MCF 10A (cell line): ENCODE data around the gene DYNC1LI1. TPM values are rescaled to one million over a fixed set of nuclear protein-coding genes. Genes with fewer than 3 reads are reported as not detected.
A peak's percentile ranks its signal among the peaks of the same experiment; 100 is the strongest.

Experiments
- BruUV-seq: library from RNA; stranded (reverse); fragments of 400-500 nt; replicated peaks from 2 replicates; lab custom pipeline; 2021; lab: Mats Ljungman, UMichigan
- CTCF ChIA-PET: fragments of 300-600 bp; sonication (Branson Sonifier 250); formaldehyde crosslinking; extraction: SDS; loops from one replicate; lab custom pipeline; 2021; ENCODE audit warnings: antibody characterized with exemption, inconsistent platforms; lab: Yijun Ruan, JAX
- POLR2A ChIA-PET: fragments of 300-600, 350-650 bp; sonication (Branson Sonifier 250); formaldehyde crosslinking; extraction: SDS; loops from one replicate; lab custom pipeline; 2020; ENCODE audit warnings: antibody characterized with exemption, inconsistent platforms; lab: Yijun Ruan, JAX
- DNase-seq: peaks from one replicate; pipeline ENCODE4 v3.0.0-alpha.2; 2018; ENCODE audit not compliant: unreplicated experiment
- H3K27ac Mint-ChIP-seq: one replicate; pipeline ENCODE4 v1.8.0; 2022; ENCODE audit warnings: mild to moderate bottlenecking, low read depth, mixed read lengths; ENCODE audit not compliant: unreplicated experiment
- H3K27me3 Mint-ChIP-seq: one replicate; pipeline ENCODE4 v1.8.0; 2022; ENCODE audit warnings: mixed read lengths; ENCODE audit not compliant: insufficient read depth, unreplicated experiment
- H3K36me3 Mint-ChIP-seq: one replicate; pipeline ENCODE4 v1.8.0; 2022; ENCODE audit warnings: mild to moderate bottlenecking, moderate library complexity, mixed read lengths; ENCODE audit not compliant: insufficient read depth, unreplicated experiment
- H3K4me1 Mint-ChIP-seq: one replicate; pipeline ENCODE4 v1.8.0; 2022; ENCODE audit warnings: mixed read lengths; ENCODE audit not compliant: insufficient read depth, unreplicated experiment
- H3K4me3 Mint-ChIP-seq: one replicate; pipeline ENCODE4 v1.8.0; 2022; ENCODE audit warnings: mild to moderate bottlenecking, moderate library complexity, mixed read lengths; ENCODE audit not compliant: unreplicated experiment
- H3K9me3 Mint-ChIP-seq: one replicate; pipeline ENCODE4 v1.8.0; 2022; ENCODE audit warnings: mixed read lengths; ENCODE audit not compliant: unreplicated experiment
- CTCF ChIP-seq: fragments of 200-600 bp; IDR thresholded peaks from one replicate; pipeline ENCODE4 v1.8.0; 2022; ENCODE audit warnings: antibody characterized with exemption, mild to moderate bottlenecking; ENCODE audit not compliant: unreplicated experiment
- intact Hi-C: fragments of 100-400 bp; cut with micrococcal nuclease; formaldehyde crosslinking; loops from 2 replicates; pipeline ENCODE4 v1.14.1; 2022
- total RNA-seq: library from RNA; stranded (reverse); gene quantifications from 2 replicates; pipeline ENCODE4 v1.2.3, GENCODE V29; 2022

DYNC1LI1 gene
- total RNA-seq, 1 experiment from 2014 or later = 47.6 TPM

GRCh38 chr3:32502946-32503286 lies 67.7 kb downstream of the DYNC1LI1 start:
- BruUV-seq = no TSS peak
- peak overlapping the region; percentile 67 for H3K27ac Mint-ChIP-seq
- no peaks in the 10 kb centered on the region for H3K9me3 Mint-ChIP-seq
- ChIA-PET POLR2A (interaction anchor here (0.6 to 3.0 kb wide), 6 partner anchors 20 to 182 kb away, joined by 3 to 17 read pairs (median 4); partner anchors contain the start of gene CNOT10), CTCF (interaction anchor here (0.6 to 1.2 kb wide), 2 partner anchors 35 to 132 kb away, joined by 3 to 4 read pairs; no protein-coding TSS in a partner anchor)
- H3K36me3 Mint-ChIP-seq = peaks cover 4% of the 10 kb centered on the region
- H3K27me3 Mint-ChIP-seq = no peaks in the 10 kb centered on the region
- no peak for DNase-seq
- no peak for TF ChIP-seq CTCF
- H3K4me3 Mint-ChIP-seq = peak overlapping the region; percentile 95
- intact Hi-C loops = loop anchor here (2.0 kb wide), 1 partner anchor 128 kb away; no protein-coding TSS in a partner anchor
- peaks cover 14% of the 10 kb centered on the region for H3K4me1 Mint-ChIP-seq

GRCh38 chr3:32502118-32502945 lies 68.3 kb downstream of the DYNC1LI1 start, which contains the start of gene CMTM6:
Gene CMTM6 (minus strand): TSS chr3:32502852. CDS start chr3:32502745, 107 bp downstream.
- peaks cover 4% of the 10 kb centered on the region for H3K36me3 Mint-ChIP-seq
- H3K4me1 Mint-ChIP-seq = peaks cover 14% of the 10 kb centered on the region
- H3K4me3 Mint-ChIP-seq = peak within 1 kb of the TSS; percentile 95
- ChIA-PET CTCF (interaction anchor here (0.6 to 1.6 kb wide), 4 partner anchors 8 to 164 kb away, joined by 3 to 6 read pairs (median 4); no protein-coding TSS in a partner anchor), POLR2A (interaction anchor here (0.6 to 3.0 kb wide), 11 partner anchors 19 to 938 kb away, joined by 3 to 17 read pairs (median 3); partner anchors contain the start of genes CNOT10 and DYNC1LI1)
- no TSS peak for BruUV-seq
- no peak for TF ChIP-seq CTCF
- no peaks in the 10 kb centered on the region for H3K9me3 Mint-ChIP-seq
- H3K27ac Mint-ChIP-seq = peak within 1 kb of the TSS; percentile 67
- peak; percentile 82 for DNase-seq
- intact Hi-C loops = loop anchor here (2.0 kb wide), 1 partner anchor 128 kb away; no protein-coding TSS in a partner anchor
- no peaks in the 10 kb centered on the region for H3K27me3 Mint-ChIP-seq

- H3K4me1 Mint-ChIP-seq = peaks cover 16% of the 10 kb centered on the region
- POLR2A ChIA-PET = interaction anchor here (0.7 to 3.0 kb wide), 11 partner anchors 9 to 939 kb away, joined by 3 to 17 read pairs (median 3); partner anchors contain the start of genes CNOT10 and DYNC1LI1
Measured at GRCh38 chr3:32501783-32502117, 68.9 kb downstream of the DYNC1LI1 start.

More at GRCh38 chr3:32501783-32502117, 68.9 kb downstream of the DYNC1LI1 start:
- no TSS peak for BruUV-seq
- CTCF ChIA-PET = interaction anchor here (0.6 to 1.6 kb wide), 4 partner anchors 9 to 206 kb away, joined by 3 to 6 read pairs (median 4); no protein-coding TSS in a partner anchor
- no peak for DNase-seq
- H3K4me3 Mint-ChIP-seq = peak overlapping the region; percentile 95
- H3K9me3 Mint-ChIP-seq = no peaks in the 10 kb centered on the region
- peaks cover 4% of the 10 kb centered on the region for H3K36me3 Mint-ChIP-seq
- TF ChIP-seq CTCF = no peak
- H3K27me3 Mint-ChIP-seq = no peaks in the 10 kb centered on the region
- intact Hi-C loops = loop anchor here (2.0 kb wide), 1 partner anchor 127 kb away; no protein-coding TSS in a partner anchor
- peak overlapping the region; percentile 67 for H3K27ac Mint-ChIP-seq
